GM19395 (cell line): ENCODE measurements around the gene ZNF692.
"Not testable (repeated sequence)": the region's sequence is repeated elsewhere in the genome, so short reads cannot be mapped to it uniquely, and the experiment has no call there.

ENCODE experiments used
- ATAC-seq: cut with Tn5 transposase; IDR thresholded peaks from one replicate; pipeline ENCODE4 v1.9.1; 2021; ENCODE audit warnings: mild to moderate bottlenecking, moderate library complexity; ENCODE audit not compliant: unreplicated experiment

ZNF692 gene

DNA sequence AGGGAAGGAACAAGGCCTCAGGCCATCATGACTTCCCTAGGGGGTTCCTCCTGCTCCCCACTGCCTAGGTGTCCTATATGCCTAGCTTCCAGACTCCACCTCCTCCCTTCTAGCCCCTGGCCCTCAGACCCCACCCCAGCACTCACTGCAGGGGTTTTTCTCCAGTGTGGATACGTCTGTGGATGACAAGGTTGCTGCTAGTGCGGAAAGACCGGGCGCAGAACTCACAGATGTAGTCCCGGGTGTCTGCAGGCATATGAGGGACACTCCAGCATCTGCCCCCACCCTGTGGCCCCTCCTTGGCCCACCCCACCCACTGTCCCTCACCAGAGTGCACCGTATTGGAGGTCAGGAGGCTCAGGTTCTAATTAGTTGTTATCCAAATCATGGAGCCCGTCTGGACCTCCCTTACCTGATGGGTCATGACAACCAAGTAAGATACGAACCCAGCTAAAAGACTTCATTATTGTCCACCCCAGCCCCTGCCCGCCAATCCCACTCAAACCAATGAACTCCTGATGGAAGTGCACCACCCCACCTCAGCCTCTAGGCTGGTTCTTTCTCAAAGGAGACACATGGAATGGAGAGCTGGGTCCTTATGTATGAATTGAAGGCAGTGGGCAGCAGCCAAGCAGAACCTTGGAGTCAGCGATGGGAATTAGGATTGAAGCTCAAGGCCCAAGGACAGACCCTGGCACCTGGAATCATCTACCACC lies 8.2 kb downstream of the ZNF692 start:
- no peak for ATAC-seq

DNA sequence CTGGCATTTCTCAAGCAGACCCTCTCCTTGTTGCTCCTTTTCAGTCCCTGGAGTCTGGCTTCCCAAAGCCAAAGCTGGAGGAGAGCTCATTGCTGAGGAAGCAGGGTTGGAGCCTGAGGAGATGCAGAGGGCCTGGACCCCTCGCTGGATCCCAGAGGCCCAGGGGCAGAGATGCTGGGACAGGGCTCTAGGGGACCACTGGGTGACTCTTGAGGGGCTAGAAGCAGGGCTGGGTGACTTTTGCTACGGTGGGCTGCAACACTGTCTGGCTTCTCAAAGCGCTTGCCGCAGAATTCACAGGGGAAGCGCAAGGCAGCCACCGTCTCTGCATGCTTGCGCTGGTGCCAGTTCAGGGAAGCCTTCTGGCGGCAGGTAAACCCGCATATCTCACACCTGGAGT lies 8.8 kb downstream of the ZNF692 start:
- no peak for ATAC-seq

DNA sequence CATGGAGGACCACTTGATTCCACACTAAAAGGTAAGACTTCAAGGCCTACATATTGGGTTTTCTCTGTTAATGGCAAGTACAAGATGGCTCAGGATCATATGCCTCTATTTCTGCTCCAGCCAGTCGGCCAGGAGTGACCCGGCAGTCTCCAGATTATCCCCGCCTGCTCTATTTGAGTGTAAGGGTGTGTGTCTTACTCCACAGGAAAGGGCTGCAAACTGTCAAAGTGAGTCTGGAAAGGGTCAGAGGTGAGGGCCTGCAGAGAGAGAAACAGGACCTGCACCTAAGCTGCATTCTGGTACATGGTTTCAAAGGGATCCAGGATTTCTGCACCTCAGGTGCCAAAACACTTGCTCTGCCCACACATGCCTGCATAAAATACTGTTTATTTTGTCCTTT lies 9.2 kb downstream of the ZNF692 start:
- ATAC-seq = no peak

- ATAC-seq = no peak
Observed at GRCh38 chr1:248849152-248849551, 9.7 kb downstream of the ZNF692 start.

GRCh38 chr1:248848602-248849001 lies 10.3 kb downstream of the ZNF692 start:
- ATAC-seq = no peak

- ATAC-seq = no peak
Observed at GRCh38 chr1:248847956-248848561, 10.8 kb downstream of the ZNF692 start.

GRCh38 chr1:248847181-248847955 lies 11.5 kb downstream of the ZNF692 start:
- no peak for ATAC-seq

- ATAC-seq = no peak
Observed at GRCh38 chr1:248844526-248844925, 14.4 kb downstream of the ZNF692 start.

GRCh38 chr1:248843687-248844086 lies 15.2 kb downstream of the ZNF692 start:
- no peak for ATAC-seq

DNA sequence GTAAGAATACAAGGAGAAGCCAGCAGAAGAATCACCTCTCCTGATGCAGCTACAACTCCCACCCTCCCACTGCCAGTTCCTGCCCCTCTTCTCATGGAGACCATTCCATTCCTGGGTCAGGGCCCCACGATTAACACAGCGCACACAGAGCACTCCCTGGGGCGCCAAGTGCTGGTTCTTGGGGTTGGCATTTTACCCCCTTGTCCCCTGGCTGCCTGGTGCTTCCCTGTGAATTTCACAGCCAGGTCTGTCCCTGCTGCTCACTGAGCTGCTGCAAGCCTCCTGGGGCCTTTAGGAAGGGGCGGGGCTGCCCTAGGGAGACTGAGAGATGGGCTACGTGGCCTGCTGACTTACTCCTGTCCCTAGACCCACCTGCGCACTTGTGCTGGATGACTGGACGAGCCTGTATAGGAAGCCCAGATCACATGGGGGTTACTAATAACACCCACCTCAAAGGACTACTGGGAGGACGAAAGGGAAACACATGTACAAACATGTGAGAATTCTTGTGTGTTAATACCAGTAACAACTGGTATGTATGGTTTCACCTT lies 16.0 kb downstream of the ZNF692 start:
- peak; percentile 31 for ATAC-seq

DNA sequence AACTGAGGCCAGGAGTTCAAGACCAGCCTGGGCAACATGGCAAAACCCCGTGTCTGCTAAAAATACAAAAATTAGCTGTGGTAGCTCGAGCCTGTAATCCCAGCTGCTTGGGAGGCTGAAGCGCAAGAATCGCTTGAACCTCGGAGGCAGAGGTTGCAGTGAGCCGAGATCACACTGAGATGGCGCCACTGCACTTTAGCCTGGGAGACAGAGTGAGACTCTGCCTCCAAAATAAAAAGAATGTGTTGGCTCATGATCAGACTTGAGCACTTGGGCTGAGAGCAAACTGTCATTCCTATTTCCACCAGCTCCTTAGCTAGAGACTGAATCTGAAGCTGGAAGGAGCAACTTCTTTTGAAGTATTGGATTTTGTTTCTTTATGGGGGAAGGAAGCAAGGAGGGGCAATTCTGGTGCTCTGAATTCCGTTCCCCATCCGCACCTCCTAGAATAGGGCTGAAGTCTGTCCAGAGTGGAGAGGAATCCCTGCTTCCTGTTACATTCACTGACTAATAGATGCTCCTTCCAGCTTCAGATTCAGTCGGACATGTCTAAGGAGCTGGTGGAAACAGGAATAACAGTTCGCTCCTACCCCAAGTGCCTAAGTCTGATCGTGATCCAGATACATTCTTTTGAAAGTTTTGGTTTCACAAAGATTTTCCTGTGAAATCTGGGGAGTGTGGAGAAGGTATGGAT lies 17.0 kb downstream of the ZNF692 start:
- ATAC-seq = no peak

DNA sequence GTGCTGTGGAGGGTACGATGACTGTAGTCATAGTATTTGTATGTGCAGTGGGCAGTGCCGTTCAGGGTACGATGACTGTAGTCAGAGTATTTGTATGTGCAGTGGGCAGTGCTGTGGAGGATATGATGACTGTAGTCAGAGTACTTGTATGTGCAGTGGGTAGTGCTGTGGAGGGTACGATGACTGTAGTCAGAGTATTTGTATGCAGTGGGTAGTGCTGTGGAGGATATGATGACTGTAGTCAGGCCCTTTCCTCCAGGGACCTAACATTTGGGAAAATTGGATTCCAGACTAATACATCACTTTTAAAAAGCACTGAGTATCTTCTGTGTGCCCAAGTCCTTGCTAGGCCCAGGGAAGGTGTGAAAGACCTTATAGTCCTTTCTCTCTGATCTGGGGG lies 17.9 kb downstream of the ZNF692 start:
- no peak for ATAC-seq

DNA sequence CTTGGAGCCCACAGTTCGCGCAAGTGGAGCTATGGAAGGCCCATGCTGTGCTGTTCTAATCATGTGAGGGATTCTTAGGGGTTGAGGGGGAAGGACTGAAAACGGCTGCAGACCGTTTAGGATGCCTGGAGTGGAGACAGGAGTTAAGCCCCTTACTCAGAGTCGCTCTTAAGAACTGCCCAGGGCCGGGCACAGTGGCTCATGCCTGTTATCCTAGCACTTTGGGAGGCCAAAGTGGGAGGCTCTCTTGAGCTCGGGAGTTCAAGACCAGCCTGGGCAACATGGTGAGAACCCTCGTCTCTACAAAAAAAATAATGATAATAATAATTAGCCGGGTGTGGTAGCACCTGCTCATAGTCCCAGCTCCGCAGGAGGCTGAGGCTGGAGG lies 19.7 kb downstream of the ZNF692 start:
- no peak for ATAC-seq

- ATAC-seq = peak; percentile 69
Observed at GRCh38 chr1:248838357-248839167, 20.3 kb downstream of the ZNF692 start.

DNA sequence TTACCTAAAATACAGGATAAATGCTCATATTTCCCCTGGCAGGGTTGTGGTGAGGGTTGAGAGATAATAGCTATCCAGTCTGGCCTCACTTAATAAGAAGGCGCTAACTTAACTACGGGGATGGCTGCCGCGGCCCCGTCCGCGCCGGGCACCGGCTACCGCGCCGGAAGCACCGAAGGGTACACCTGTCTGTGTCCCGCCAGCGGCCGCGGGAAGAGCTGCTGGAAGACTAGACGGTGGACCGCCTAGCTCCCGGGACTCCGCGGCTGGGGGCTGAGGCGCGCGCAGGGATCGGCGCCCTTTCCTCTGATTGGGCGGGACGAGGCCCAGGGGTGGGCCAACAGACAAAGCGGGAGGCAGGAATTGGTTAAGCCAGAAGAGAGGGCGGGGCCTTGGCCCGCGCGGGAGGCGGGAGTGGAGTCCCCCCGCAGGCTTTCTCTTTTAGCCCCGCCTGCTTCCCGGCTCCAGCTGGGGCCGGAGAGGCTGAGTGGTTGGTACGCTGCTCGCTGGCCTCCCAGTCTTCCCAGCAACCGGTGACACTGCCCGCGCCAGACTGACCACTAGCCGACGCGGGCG lies 21.0 kb downstream of the ZNF692 start, which contains the start of gene ZNF672:
TSS of gene ZNF672 (plus strand) at position 444 of the 576 bp plus-strand sequence. CDS start 9,051 bp downstream, outside the sequence.
- peak; percentile 83 for ATAC-seq

DNA sequence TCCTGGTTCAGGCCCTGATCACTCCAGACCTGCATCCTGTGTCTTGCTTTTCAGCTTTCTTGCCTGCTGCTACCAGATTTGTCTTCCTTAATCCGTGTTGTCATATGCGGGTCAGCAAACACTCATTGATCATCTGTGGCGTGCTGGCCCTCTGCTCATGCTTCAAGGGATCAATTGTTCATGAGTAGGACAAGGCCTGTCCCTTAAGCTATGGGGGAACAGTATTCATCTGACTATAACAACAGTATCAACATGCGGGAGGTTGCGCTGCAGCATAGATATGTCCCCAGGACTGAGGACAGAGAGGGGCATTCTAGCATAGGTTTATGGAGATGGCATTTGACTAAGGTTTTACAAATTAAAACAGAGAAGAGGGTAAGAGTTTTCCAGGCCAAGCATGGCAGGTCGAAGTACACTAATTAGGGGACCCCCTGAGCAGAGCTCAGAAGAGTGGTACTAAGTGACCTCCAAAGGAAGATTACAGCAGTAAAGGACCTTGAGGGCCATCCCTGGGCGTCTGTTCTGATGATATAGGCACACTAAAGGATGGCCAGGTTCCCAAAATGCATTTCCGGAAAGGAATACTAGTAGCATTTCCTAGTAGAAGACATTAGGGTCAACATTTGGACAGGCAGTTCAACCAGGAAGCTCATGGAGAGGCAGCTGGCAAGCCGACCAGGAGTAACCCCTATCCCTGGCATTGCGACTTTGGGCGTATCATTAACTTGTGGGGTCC lies 21.7 kb downstream of the ZNF692 start:
- ATAC-seq = no peak

DNA sequence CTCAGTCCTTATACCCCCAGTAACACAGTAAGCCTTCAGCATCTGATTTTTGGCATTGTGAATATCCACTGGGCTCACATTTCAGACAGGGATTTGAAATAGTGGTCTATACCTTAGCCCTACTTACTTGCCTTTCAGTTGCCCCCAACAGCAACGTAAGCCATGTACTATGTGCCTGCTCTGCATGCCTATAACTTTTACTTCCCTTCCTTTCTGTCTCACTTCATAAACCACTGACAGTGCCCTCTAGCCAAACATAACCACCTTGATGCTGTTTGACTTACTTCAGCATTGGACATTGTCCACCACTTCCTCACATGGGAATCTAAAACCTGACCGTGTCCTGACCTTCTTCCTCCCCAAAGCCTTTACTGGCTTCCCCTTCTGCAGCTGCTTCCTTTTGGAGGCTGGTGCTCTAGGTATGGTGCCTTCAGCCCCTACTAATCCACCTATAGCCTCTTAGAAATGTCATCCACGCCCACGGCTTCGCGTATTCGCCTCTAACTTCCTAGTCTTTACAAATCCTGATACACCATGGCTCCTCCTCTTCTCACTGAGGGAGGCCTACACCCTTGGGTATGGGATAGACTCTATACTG lies 24.4 kb downstream of the ZNF692 start:
- no peak for ATAC-seq

DNA sequence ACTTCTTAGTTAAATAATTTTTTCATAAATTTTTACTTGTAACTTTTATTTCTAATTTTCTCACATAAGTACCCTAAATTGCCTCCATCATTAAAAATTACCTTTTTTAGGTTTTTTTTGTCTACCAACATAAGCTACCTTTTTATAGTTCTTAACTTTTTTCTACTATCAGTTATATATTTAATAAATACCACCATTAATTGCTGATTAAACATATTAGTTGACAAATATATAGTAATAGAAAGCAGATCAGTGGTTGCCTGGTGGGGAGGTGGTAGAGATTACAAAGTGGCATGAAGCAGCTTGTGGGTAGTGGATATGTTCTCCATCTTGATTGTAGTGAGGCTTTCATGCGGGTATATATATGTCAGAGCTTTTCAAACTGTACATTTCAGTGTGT lies 27.0 kb downstream of the ZNF692 start:
- no peak for ATAC-seq

- ATAC-seq = not testable (repeated sequence)
Observed at GRCh38 chr1:248830718-248831017, 28.2 kb downstream of the ZNF692 start.
